ENCODE measurements around the gene CPLX4. TPM values are rescaled to one million over a fixed set of nuclear protein-coding genes. Genes with fewer than 3 reads are reported as not detected.
A peak's percentile ranks its signal among the peaks of the same experiment; 100 is the strongest.

CPLX4 gene
- total and polyA plus RNA-seq, 2 donors (not counting 3 experiments of a cell fraction or from before 2014, with no cell fraction given) = not detected

- FAIRE-seq (no peak), DNase-seq (ENCODE audit: low read depth, low spot score) (no peak)
- H3K9ac ChIP-seq (replicated peaks; ENCODE audit: extremely low read depth, insufficient read depth, low read length) = no peak overlapping the region
- H3K36me3 ChIP-seq (ENCODE audit: control insufficient read depth in 2 of 2, extremely low read depth in 1 of 2, insufficient read depth in 2 of 2, low read length in 2 of 2) = no peaks in the 10 kb centered on the region
- CTCF ChIA-PET = interaction anchor here (1.1 to 1.4 kb wide), 3 partner anchors 23 to 130 kb away, joined by 4 to 5 read pairs (median 4); no protein-coding TSS in a partner anchor
- H3K79me2 ChIP-seq (ENCODE audit: control insufficient read depth, insufficient read depth, low read length) = no peaks in the 10 kb centered on the region
- peaks cover 2% of the 10 kb centered on the region for H3K4me1 ChIP-seq (ENCODE audit: control insufficient read depth, extremely low read depth, insufficient read depth, low read length)
- peaks cover 90 to 98% of the 10 kb centered on the region in 2 experiments for H3K27me3 ChIP-seq (ENCODE audit: control insufficient read depth in 2 of 2, insufficient read depth in 2 of 2, low read length in 2 of 2)
- no peaks in the 10 kb centered on the region for H3K9me3 ChIP-seq (replicated peaks; ENCODE audit: control insufficient read depth, insufficient read depth, low read length)
- POLR2A ChIA-PET = no interaction called here
- no peak overlapping the region for H3K27ac ChIP-seq (ENCODE audit: insufficient read depth, low read depth, low read length)
- H3K4me3 ChIP-seq (replicated peaks in 1 of 3; ENCODE audit: insufficient read depth in 1 of 3, low read depth in 1 of 3, low read length in 3 of 3) = no peak overlapping the region
- dilution Hi-C loops (cut with MboI; ENCODE audit: extremely low pct_ligation_motif_present, low sequenced_read_pairs) (no loop called here), intact Hi-C loops (cut with micrococcal nuclease) (no loop called here)
- peak overlapping the region; percentile 19 for H3K4me2 ChIP-seq (ENCODE audit: insufficient read depth, low read length)
- no peaks in the 10 kb centered on the region for H4K20me1 ChIP-seq (replicated peaks; ENCODE audit: control insufficient read depth, extremely low read depth, insufficient read depth, low read length)
- no TSS peak for BruUV-seq (replicated peaks)
- H2AFZ ChIP-seq (ENCODE audit: low read depth, low read length) = no peak overlapping the region
- TF ChIP-seq CTCF (IDR thresholded peaks at IDR 0.05; ENCODE audit: extremely low read depth in 1 of 2, insufficient read depth in 1 of 2, low read depth in 1 of 2, low read length in 2 of 2) (no peak), MYC (IDR thresholded peaks at IDR 0.05; ENCODE audit: low read depth, low read length) (no peak), FOS (IDR thresholded peaks at IDR 0.05; ENCODE audit: borderline replicate concordance, insufficient read depth, low read length) (no peak), GATA2 (IDR thresholded peaks at IDR 0.05; ENCODE audit: insufficient read depth, insufficient read length, low read depth, low read length) (no peak), JUN (IDR thresholded peaks at IDR 0.05; ENCODE audit: borderline replicate concordance, insufficient read depth, insufficient read length, low read depth) (no peak), EZH2 (IDR thresholded peaks at IDR 0.05; ENCODE audit: borderline replicate concordance, low read depth, low read length, severe bottlenecking) (peak; percentile 65)
- no peaks in the 10 kb centered on the region for H3K9me1 ChIP-seq (replicated peaks; ENCODE audit: control insufficient read depth, extremely low read depth, insufficient read depth, low read length)
Measured at GRCh38 chr18:59272221-59272888, 46.1 kb downstream of the CPLX4 start.
